Pancreas (tissue), 10 donors: ENCODE data around the gene ANO7. TPM values are rescaled to one million over a fixed set of nuclear protein-coding genes. Genes with fewer than 3 reads are reported as not detected.
A peak's percentile ranks its signal among the peaks of the same experiment; 100 is the strongest.

Experiments used
- ATAC-seq, 4 donors: fragments of 200-7000 bp; cut with Tn5 transposase; one replicate each; pipeline versions ENCODE4 v1.8.0 to v1.9.1; 2020; ENCODE audit warnings: mild to moderate bottlenecking in 4 of 4, moderate library complexity in 4 of 4
- DNase-seq, 6 donors: peaks; one replicate each; pipeline ENCODE4 v3.0.0-alpha.2; 2020
- FAIRE-seq: peaks from 2 replicates; lab custom pipeline; 2012; peaks lifted over from hg19 to GRCh38; lab: Jason Lieb, UNC
- H3K27ac ChIP-seq, 4 donors: fragments of 200-600 bp; sonication (generic); 1 replicate in 3 of 4; 2 replicates in 1 of 4; pipeline versions ENCODE4 v1.5.0 to v1.8.0; 2020
- H3K27me3 ChIP-seq, 4 donors: fragments of 200-600 bp; one replicate each; pipeline ENCODE4 v1.8.0; 2021
- H3K36me3 ChIP-seq, 3 donors: fragments of 200-600 bp; sonication (generic) in 1 of 3; one replicate each; pipeline versions ENCODE4 v1.5.0 to v1.8.0; 2020 to 2021
- H3K4me1 ChIP-seq, 3 donors: fragments of 200-600 bp; one replicate each; pipeline ENCODE4 v1.8.0; 2021
- H3K4me3 ChIP-seq, 4 donors: fragments of 200-600 bp; sonication (generic) in 2 of 4; one replicate each; pipeline versions ENCODE4 v1.5.0 to v1.8.0; 2020 to 2021
- H3K9me3 ChIP-seq, 4 donors: fragments of 200-600 bp; one replicate each; pipeline ENCODE4 v1.8.0; 2021
- CTCF ChIP-seq, 4 donors: fragments of 200-600 bp; sonication (generic) in 3 of 4; IDR thresholded peaks; one replicate each; pipeline versions ENCODE4 v1.5.0 to v1.8.0; 2021; ENCODE audit warnings: antibody characterized with exemption in 4 of 4
- WGBS, 2 donors: extraction: QIAGEN DNeasy Blood & Tissue Kit; methylation state at CpG; one replicate each; pipeline ENCODE4 v1.1.7; 2013; 5-methylcytosine and 5-hydroxymethylcytosine counted together
- intact Hi-C, 3 donors: fragments of 100-400 bp; cut with DNase I; formaldehyde crosslinking; loops; one replicate each; pipeline versions ENCODE4 v1.11.1 to v1.14.2; 2022
- polyA plus RNA-seq, 2 donors: library from polyadenylated mRNA; stranded (reverse); fragments of 200-250 nt; gene quantifications; one replicate each; pipeline ENCODE4 v1.2.3, GENCODE V29; 2013
- total RNA-seq, 6 donors: library from RNA; stranded (reverse); fragmentation: NEBNext Ultra II Directional in 4 of 6; extraction: Animal tissue kit (Norgen Biotek cat#: 25700) in 4 of 6; gene quantifications; one replicate each; pipeline versions ENCODE4 v1.2.1 to v1.2.4, GENCODE V29; 2021 to 2023
- donor health status: healthy with polysubstance abuse.
- donor health status: DM: no; HTN: no; CAD: no; lungs with moderate emphysema.
- donor health status: DM: no; HTN: no; CAD: no.
- donor health status: control.
- donor health status: control.
- donor health status: Bipolar disorder and iron deficiency.
- donor health status: DM: yes; HTN: yes; CAD: no.
- donor health status: DM: no; HTN: no; CAD: no.
- donor health status: DM: no; HTN: no; CAD: no.
- donor health status: DM: yes; HTN: yes; CAD: no.

Gene ANO7
- total and polyA plus RNA-seq, 8 donors = 0.66 to 1.8 (median 1.1) TPM

DNA sequence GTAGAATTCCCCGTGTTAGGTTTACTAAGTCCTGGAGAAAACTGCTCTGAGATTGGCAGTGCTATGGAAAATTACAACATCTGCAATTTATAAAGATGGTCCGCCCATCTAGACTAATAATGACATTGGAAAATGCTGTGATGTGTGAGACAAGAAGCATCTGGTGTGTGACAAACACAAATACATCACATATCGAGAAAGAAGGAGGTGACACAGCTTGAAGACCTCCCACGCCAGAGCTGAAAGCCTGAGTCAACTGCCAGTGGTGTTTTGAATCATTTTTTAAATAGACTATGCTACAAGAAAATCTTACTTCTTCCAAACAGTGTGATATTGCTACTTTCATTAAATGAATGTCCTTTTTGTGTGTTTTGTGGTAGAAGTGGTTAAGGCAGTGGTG lies 8.6 kb upstream of the ANO7 start:
- H3K27me3 ChIP-seq = no peaks in the 10 kb centered on the region
- WGBS, 2 donors = 67 to 73% methylated on average over 4 of the region's 4 CpGs
- peaks cover 0 to 19% (median 0%) of the 10 kb centered on the region in 3 donors for H3K36me3 ChIP-seq
- no peak overlapping the region for H3K4me3 ChIP-seq
- no peaks in the 10 kb centered on the region for H3K4me1 ChIP-seq
- no peak for ATAC-seq
- no peak overlapping the region for H3K27ac ChIP-seq
- no peaks in the 10 kb centered on the region for H3K9me3 ChIP-seq
- intact Hi-C loops = no loop called here
- no peak for FAIRE-seq
- no peak for DNase-seq
- TF ChIP-seq CTCF (IDR thresholded peaks at IDR 0.05) = no peak

- no peak for TF ChIP-seq CTCF (IDR thresholded peaks at IDR 0.05)
- WGBS, 2 donors = 94 to 96% methylated on average over 12 of the region's 12 CpGs
- intact Hi-C loops = no loop called here
- ATAC-seq (no peak), DNase-seq (peak in 1 of 6 donors; percentile 37), FAIRE-seq (no peak)
- Histone ChIP-seq H3K27me3 (no peaks in the 10 kb centered on the region), H3K36me3 (peaks cover 0 to 13% (median 0%) of the 10 kb centered on the region in 3 donors), H3K4me3 (no peak overlapping the region), H3K27ac (no peak overlapping the region), H3K9me3 (no peaks in the 10 kb centered on the region), H3K4me1 (no peaks in the 10 kb centered on the region)
These were observed 8.0 kb upstream of the ANO7 start for GRCh38 chr2:241180495-241180894.

GRCh38 chr2:241182126-241182525 lies 6.4 kb upstream of the ANO7 start:
- no peak for TF ChIP-seq CTCF (IDR thresholded peaks at IDR 0.05)
- FAIRE-seq (no peak), ATAC-seq (no peak), DNase-seq (no peak)
- no peak overlapping the region for H3K27ac ChIP-seq
- intact Hi-C loops = no loop called here
- H3K4me1 ChIP-seq = no peaks in the 10 kb centered on the region
- no peak overlapping the region for H3K4me3 ChIP-seq
- H3K27me3 ChIP-seq = no peaks in the 10 kb centered on the region
- 96 to 98% methylated on average over 3 of the region's 3 CpGs for WGBS, 2 donors
- H3K36me3 ChIP-seq = peaks cover 0 to 10% (median 0%) of the 10 kb centered on the region in 3 donors
- H3K9me3 ChIP-seq = no peaks in the 10 kb centered on the region

GRCh38 chr2:241182531-241183133 lies 5.8 kb upstream of the ANO7 start:
- DNase-seq = peak in 1 of 6 donors; percentile 23
- Histone ChIP-seq H3K27me3 (no peaks in the 10 kb centered on the region), H3K4me1 (no peaks in the 10 kb centered on the region), H3K27ac (no peak overlapping the region), H3K9me3 (no peaks in the 10 kb centered on the region), H3K36me3 (peaks cover 0 to 10% (median 0%) of the 10 kb centered on the region in 3 donors), H3K4me3 (no peak overlapping the region)
- no peak for FAIRE-seq
- ATAC-seq = no peak
- TF ChIP-seq CTCF (IDR thresholded peaks at IDR 0.05) = no peak
- intact Hi-C loops = no loop called here
- WGBS, 2 donors = 93 to 95% methylated on average over 28 of the region's 28 CpGs

GRCh38 chr2:241183221-241183620 lies 5.3 kb upstream of the ANO7 start:
- no peak for TF ChIP-seq CTCF (IDR thresholded peaks at IDR 0.05)
- Histone ChIP-seq H3K4me3 (no peak overlapping the region), H3K27ac (no peak overlapping the region), H3K4me1 (no peaks in the 10 kb centered on the region), H3K27me3 (no peaks in the 10 kb centered on the region), H3K9me3 (no peaks in the 10 kb centered on the region), H3K36me3 (peaks cover 0 to 10% (median 0%) of the 10 kb centered on the region in 3 donors)
- ATAC-seq (no peak), DNase-seq (no peak), FAIRE-seq (no peak)
- 87 to 95% methylated on average over 9 of the region's 9 CpGs for WGBS, 2 donors
- intact Hi-C loops = no loop called here
